ENCODE data around the gene APPBP2.
"Not testable (repeated sequence)": the region's sequence is repeated elsewhere in the genome, so short reads cannot be mapped to it uniquely, and the experiment has no call there.

The APPBP2 gene

GRCh38 chr17:60534613-60535157, 8.6 kb upstream of the APPBP2 start:
- no peak for DNase-seq (ENCODE audit: low read depth, low spot score)

- no peak for DNase-seq (ENCODE audit: low read depth, low spot score)
Measured at GRCh38 chr17:60534010-60534555, 8.0 kb upstream of the APPBP2 start.

GRCh38 chr17:60529806-60530205, 3.8 kb upstream of the APPBP2 start:
- DNase-seq (ENCODE audit: low read depth, low spot score): no peak

- no peak for DNase-seq (ENCODE audit: low read depth, low spot score)
Measured at GRCh38 chr17:60528828-60529227, 2.8 kb upstream of the APPBP2 start.

- no peak for DNase-seq (ENCODE audit: low read depth, low spot score)
Measured at GRCh38 chr17:60527701-60528100, 1.7 kb upstream of the APPBP2 start.

GRCh38 chr17:60526726-60527125, 684 bp upstream of the APPBP2 start:
- DNase-seq (ENCODE audit: low read depth, low spot score): no peak

- no peak for DNase-seq (ENCODE audit: low read depth, low spot score)
Measured at GRCh38 chr17:60525328-60525684, 736 bp downstream of the APPBP2 start.

GRCh38 chr17:60524463-60525327, 1.3 kb downstream of the APPBP2 start:
- DNase-seq (ENCODE audit: low read depth, low spot score): no peak

GRCh38 chr17:60523822-60524221, 2.2 kb downstream of the APPBP2 start:
- DNase-seq (ENCODE audit: low read depth, low spot score): no peak

- no peak for DNase-seq (ENCODE audit: low read depth, low spot score)
Measured at GRCh38 chr17:60522889-60523626, 3.0 kb downstream of the APPBP2 start.

GRCh38 chr17:60519795-60520194, 6.2 kb downstream of the APPBP2 start:
- DNase-seq (ENCODE audit: low read depth, low spot score): no peak

GRCh38 chr17:60515683-60516082, 10.4 kb downstream of the APPBP2 start:
- not testable (repeated sequence) for DNase-seq (ENCODE audit: low read depth, low spot score)

GRCh38 chr17:60515199-60515598, 10.8 kb downstream of the APPBP2 start:
- DNase-seq (ENCODE audit: low read depth, low spot score): not testable (repeated sequence)

- no peak for DNase-seq (ENCODE audit: low read depth, low spot score)
Measured at GRCh38 chr17:60514500-60514899, 11.5 kb downstream of the APPBP2 start.

GRCh38 chr17:60514053-60514452, 12.0 kb downstream of the APPBP2 start:
- DNase-seq (ENCODE audit: low read depth, low spot score): no peak

- no peak for DNase-seq (ENCODE audit: low read depth, low spot score)
Measured at GRCh38 chr17:60513014-60513413, 13.0 kb downstream of the APPBP2 start.

GRCh38 chr17:60510723-60511122, 15.3 kb downstream of the APPBP2 start:
- no peak for DNase-seq (ENCODE audit: low read depth, low spot score)

- DNase-seq (ENCODE audit: low read depth, low spot score): no peak
Measured at GRCh38 chr17:60510031-60510430, 16.0 kb downstream of the APPBP2 start.

GRCh38 chr17:60508384-60508980, 17.6 kb downstream of the APPBP2 start:
- DNase-seq (ENCODE audit: low read depth, low spot score): no peak

GRCh38 chr17:60506312-60506711, 19.7 kb downstream of the APPBP2 start:
- DNase-seq (ENCODE audit: low read depth, low spot score): no peak

GRCh38 chr17:60502145-60502544, 23.9 kb downstream of the APPBP2 start:
- DNase-seq (ENCODE audit: low read depth, low spot score): no peak

GRCh38 chr17:60501589-60501988, 24.5 kb downstream of the APPBP2 start:
- DNase-seq (ENCODE audit: low read depth, low spot score): no peak
